C1 segment of cervical spinal cord (tissue), 14 donors: Measurements from ENCODE around the gene ZNF446.
"Not testable (repeated sequence)": the region's sequence is repeated elsewhere in the genome, so short reads cannot be mapped to it uniquely, and the experiment has no call there.

Experiments used
- DNase-seq, 14 donors: peaks; one replicate each; lab custom pipeline; 2025; lab: John Stamatoyannopoulos, UW

ZNF446 gene

GRCh38 chr19:58469241-58470013 is 6.7 kb upstream of the ZNF446 start:
- no peak for DNase-seq

- not testable (repeated sequence) for DNase-seq
Observed at GRCh38 chr19:58470837-58471543, 5.2 kb upstream of the ZNF446 start.

DNA sequence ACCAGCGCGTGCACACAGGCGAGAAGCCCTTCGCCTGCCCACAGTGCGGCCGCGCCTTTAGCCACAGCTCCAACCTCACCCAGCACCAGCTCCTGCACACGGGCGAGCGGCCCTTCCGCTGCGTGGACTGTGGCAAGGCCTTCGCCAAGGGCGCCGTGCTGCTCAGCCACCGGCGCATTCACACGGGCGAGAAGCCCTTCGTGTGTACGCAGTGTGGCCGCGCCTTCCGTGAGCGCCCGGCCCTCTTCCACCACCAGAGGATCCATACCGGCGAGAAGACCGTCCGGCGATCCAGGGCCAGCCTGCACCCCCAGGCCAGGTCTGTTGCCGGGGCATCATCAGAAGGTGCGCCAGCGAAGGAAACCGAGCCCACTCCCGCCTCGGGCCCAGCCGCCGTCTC is 4.4 kb upstream of the ZNF446 start:
- no peak for DNase-seq

- DNase-seq = no peak
Observed at GRCh38 chr19:58473775-58474174, 2.4 kb upstream of the ZNF446 start.

GRCh38 chr19:58474291-58474996 is 1.7 kb upstream of the ZNF446 start:
- DNase-seq = no peak

DNA sequence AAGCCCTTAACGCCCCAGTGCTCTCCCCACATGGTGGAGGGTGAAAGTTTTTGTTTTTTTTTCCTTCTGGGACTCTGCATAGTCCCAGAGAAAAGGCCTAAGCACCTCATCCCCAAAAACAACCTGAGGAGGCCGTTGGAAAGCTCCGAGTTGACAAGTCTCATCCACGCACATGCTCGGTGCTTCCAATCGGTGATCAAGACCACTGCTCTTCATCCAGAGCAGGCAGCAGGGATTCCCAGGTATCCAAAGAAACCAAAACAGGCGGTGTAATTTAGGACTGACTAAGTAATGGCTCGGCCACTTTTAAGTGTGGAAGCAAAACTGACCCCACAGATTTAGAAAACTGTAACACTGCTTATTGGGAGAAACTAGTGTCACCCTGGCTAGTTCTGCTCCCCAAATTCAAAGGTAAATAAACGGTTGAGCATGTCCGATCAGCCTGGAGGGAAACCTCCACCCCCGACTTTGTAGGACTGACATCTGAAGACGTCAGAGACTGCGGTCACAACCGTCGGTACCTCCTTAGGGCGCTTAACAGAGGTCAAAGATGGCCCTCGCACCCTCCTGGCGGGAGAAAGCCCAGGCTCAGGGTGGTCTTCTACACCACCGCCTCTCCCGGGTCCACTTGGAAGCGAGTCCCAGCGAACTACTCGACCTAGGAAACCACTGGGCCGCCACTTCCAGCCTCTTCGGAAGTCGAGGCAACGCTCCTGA is 997 bp upstream of the ZNF446 start:
- DNase-seq = peak in 1 of 14 donors; percentile 49

DNA sequence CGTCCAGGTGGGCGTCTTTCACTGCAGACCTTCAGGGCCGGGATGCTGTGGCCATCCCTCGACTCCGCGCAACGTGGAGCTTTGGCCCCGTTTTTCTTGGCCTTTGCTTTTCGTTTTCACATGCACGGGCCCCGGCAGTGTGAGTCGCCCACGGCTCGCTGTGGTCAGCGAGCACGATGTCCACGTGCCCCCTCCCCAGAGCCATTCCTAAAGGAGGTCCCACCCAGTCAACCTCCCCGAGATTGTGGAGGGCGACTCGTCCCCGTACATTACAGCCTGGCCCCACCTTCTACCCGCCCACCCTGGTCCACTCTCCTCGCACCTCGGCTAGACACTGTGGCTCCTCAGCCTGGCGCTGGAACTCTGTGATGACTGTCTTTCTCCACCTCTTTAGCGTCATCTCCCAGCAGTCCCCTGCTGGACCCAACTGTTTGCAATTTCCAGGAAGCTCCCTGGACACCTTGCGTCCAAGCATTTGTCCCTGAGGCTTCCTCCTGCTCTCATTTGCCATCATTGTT is 405 bp downstream of the ZNF446 start:
- DNase-seq = peak in 3 of 14 donors; percentile 17 to 77 (median 39)

- peak in 1 of 14 donors; percentile 48 for DNase-seq
Observed at GRCh38 chr19:58477130-58477529, 978 bp downstream of the ZNF446 start.

DNA sequence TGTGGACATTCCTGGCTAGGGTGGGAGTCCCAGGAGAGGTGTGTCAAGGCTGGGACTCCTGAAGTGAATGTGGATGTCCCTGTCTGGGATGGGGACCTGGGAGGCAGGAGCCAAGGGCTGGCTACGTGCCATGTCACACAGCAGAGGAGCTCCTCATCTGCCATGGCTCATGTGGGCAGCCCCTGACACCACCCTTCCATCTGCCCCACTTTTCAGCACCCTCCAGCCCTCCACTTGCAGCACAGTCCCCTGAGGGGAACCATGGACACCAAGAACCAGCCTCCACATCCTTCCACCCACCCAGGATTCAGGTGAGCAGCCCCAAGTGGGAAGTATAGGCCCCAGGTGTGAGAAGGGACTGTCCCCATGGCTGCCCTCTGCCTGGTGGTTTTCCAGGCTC is 1.7 kb downstream of the ZNF446 start:
- no peak for DNase-seq

DNA sequence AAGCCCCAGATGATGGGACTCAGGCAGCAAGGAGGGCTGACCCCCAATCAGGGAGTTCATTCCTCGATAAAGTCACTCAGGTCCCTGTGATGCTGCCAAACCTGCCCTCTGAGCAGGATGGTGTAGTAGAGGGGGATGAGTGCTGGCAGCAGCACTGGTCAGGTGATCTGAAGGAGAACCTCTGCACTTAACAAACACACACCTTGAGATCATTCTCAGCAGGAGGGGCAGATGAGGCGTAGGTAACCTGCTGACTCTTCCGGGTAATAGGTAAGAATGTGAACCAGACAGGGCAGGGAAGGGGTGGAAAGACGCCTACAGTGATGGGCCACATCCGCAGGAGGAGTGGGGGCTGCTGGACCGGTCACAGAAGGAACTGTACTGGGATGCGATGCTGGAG is 3.2 kb downstream of the ZNF446 start:
- no peak for DNase-seq

GRCh38 chr19:58479736-58480480 is 3.8 kb downstream of the ZNF446 start:
- no peak for DNase-seq

GRCh38 chr19:58480481-58480830 is 4.3 kb downstream of the ZNF446 start:
- DNase-seq = no peak

GRCh38 chr19:58480831-58481230 is 4.7 kb downstream of the ZNF446 start:
- DNase-seq = no peak

- DNase-seq = no peak
Observed at GRCh38 chr19:58482372-58482771, 6.2 kb downstream of the ZNF446 start.

GRCh38 chr19:58483776-58484175 is 7.6 kb downstream of the ZNF446 start:
- no peak for DNase-seq

DNA sequence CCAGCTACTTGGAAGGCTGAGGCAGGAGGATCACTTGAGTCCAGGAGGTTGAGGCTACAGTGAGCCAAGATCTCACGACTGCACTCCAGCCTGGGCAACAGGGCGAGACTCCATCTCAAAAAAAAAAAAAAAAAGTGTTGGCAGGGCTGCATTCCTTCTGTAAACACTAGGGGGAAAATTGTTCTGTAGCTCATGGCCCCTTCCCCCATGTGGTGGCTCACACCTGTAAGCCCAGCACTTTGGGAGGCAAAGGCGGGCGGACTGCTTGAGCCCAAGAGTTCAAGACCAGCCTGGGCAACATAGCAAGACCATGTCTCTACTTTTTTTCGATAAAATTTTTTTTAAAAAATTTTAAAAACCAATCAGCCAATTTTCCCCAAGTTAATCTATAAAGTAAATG is 8.2 kb downstream of the ZNF446 start:
- not testable (repeated sequence) for DNase-seq

DNA sequence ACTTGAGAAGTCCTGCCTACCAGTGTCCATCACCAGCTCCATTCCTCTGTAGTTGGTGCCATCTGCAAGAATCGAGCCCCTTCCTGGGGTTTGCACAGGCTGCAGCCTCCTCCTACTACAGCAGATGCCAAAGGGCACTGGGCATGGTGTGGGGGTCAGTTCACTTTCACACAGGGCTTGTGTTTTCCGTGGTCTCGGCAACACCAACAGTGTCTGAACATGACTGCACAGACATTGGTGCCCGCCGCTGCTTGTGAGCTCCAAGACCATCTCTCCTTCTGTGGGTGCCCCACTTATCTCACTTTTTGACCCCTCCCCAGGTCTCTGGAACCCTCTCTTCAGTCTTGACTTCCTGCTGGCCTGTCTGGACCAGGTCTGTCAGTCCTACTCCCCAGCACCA is 15.2 kb downstream of the ZNF446 start:
- DNase-seq = peak in 1 of 14 donors; percentile 30

DNA sequence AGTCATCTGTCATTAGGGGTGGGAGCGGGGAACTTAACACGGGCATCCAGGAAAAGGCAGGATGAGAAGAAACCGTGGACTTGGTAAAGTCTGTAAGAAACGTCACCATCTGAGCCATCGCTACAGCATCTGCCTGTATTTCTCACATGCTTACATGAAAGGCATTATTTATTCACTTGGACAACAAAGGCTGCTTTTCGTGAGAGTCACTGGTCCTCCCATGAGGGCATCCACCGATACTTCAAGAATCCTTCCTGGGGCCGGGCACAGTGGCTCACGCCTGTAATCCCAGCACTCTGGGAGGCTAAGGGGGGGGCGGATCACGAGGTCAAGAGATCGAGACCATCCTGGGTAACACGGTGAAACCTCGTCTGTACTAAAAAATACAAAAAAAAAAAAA is 16.1 kb downstream of the ZNF446 start:
- DNase-seq = peak in 3 of 14 donors; percentile 8 to 30 (median 30)

DNA sequence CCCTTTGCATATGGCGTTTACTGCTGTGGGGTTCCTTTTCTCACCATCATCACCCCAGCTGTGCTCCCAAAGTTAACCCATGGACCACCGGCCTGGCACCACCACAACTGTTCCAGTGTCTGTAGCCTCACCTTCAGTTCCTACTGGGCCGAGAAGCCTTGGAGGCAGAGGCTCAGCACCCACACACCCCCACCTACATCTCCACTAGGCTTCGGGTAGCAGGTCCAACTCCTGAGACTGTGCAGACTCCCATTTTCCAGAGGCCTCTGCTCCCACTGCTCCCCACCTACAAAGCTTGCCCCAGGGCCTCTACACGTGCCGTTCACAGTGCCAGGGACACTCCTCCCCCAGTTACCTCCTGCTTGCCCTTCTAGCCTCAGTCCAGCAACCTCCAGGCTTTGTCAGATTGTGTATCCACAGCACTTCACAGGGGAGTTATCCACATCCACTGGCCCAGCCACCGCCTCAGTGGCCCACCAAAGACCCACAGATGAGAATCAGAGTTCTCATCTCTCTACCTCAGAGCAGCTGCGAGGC is 21.6 kb downstream of the ZNF446 start:
- no peak for DNase-seq

DNA sequence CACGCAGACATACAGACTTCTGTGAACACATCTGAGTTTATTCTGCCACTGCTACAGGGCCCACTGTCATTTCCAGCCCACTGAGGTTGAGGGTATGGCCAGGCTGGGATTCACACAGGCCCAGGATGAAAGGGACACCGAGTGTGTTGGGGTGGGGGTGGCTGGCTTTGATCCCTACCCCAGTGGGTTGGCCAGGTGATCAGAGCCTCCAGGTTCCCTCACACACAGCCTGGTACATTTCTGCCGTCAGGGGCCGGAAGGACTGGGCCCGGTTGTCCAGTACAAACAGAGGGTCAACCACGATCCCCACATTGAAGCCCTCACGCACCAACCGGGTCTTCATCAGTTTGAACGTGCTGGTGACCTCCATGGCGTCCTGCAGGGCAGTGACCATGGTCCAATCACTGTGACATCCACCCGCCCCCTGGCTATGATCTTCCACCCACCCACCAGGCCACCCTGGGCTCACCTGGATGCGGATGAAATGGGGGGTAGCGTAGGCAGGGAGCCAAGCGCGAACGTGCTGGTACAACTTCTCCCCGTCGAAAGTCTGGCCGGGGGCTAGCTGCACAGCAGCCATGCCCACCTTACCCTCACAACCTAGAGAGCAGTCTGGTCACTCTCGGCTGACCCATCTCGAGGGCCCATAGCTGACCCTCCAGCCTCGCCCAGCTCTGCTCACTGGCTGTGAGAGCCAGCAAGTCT is 22.3 kb downstream of the ZNF446 start:
- DNase-seq = no peak
